Naive thymus-derived CD4-positive, alpha-beta T cell (primary cell): Measurements from ENCODE around the gene ALG11. TPM values are rescaled to one million over a fixed set of nuclear protein-coding genes. Genes with fewer than 3 reads are reported as not detected.
"Not testable (repeated sequence)": the region's sequence is repeated elsewhere in the genome, so short reads cannot be mapped to it uniquely, and the experiment has no call there.

Experiments used
- ATAC-seq: fragments of 150-1000 bp; cut with Tn5 transposase; 2 replicates; pipeline ENCODE4 v1.10.0; 2021; ENCODE audit warnings: mild to moderate bottlenecking, moderate library complexity
- CTCF ChIA-PET: fragments of 350-600 bp; sonication (Branson Sonifier 250); formaldehyde crosslinking; loops from one replicate; lab custom pipeline; 2021; ENCODE audit warnings: antibody characterized with exemption; lab: Charles Lee
- POLR2A ChIA-PET: fragments of 350-600 bp; sonication (Branson Sonifier 250); formaldehyde crosslinking; loops from one replicate; lab custom pipeline; 2021; ENCODE audit warnings: antibody characterized with exemption, inconsistent platforms; lab: Charles Lee
- DNase-seq, 9 donors: peaks; one replicate each; pipeline versions ENCODE4 v3.0.0 to v3.0.0-alpha.2; 2020 to 2022; ENCODE audit warnings: mixed read lengths in 1 of 9
- H3K27ac ChIP-seq: one replicate; pipeline ENCODE4 v1.7.0; 2013; ENCODE audit warnings: mild to moderate bottlenecking, low read depth, low read length, moderate library complexity
- H3K27me3 ChIP-seq, 2 donors: one replicate each; pipeline ENCODE4 v1.7.0; 2013; ENCODE audit warnings: low read length in 2 of 2, mild to moderate bottlenecking in 2 of 2, moderate library complexity in 2 of 2; ENCODE audit not compliant: control insufficient read depth in 2 of 2, insufficient read depth in 2 of 2
- H3K36me3 ChIP-seq, 3 experiments: 1 replicate in 2 of 3; 2 replicates in 1 of 3; pipeline ENCODE4 v1.7.0; 2013; ENCODE audit warnings: low read length in 3 of 3, mild to moderate bottlenecking in 3 of 3, moderate library complexity in 1 of 3; ENCODE audit not compliant: insufficient read depth in 3 of 3, control insufficient read depth in 2 of 3
- H3K4me1 ChIP-seq, 2 donors: one replicate each; pipeline ENCODE4 v1.7.0; 2013; ENCODE audit warnings: low read length in 2 of 2, mild to moderate bottlenecking in 2 of 2, moderate library complexity in 1 of 2; ENCODE audit not compliant: control insufficient read depth in 2 of 2, insufficient read depth in 2 of 2
- H3K4me3 ChIP-seq: 2 replicates; pipeline ENCODE4 v1.7.0; 2013; ENCODE audit warnings: mild to moderate bottlenecking, low read length
- H3K9me3 ChIP-seq, 3 experiments: 1 replicate in 2 of 3; 2 replicates in 1 of 3; pipeline ENCODE4 v1.7.0; 2013; ENCODE audit warnings: low read length in 3 of 3; ENCODE audit not compliant: control insufficient read depth in 2 of 3
- H3K27ac Mint-ChIP-seq, 9 donors: one replicate each; pipeline ENCODE4 v1.8.0; 2020 to 2022; ENCODE audit warnings: mixed read lengths in 9 of 9, mild to moderate bottlenecking in 8 of 9, moderate library complexity in 5 of 9, inconsistent platforms in 2 of 9
- H3K27me3 Mint-ChIP-seq, 5 donors: one replicate each; pipeline ENCODE4 v1.8.0; 2021 to 2022; ENCODE audit warnings: mixed read lengths in 5 of 5, mild to moderate bottlenecking in 1 of 5
- H3K36me3 Mint-ChIP-seq, 5 donors: one replicate each; pipeline ENCODE4 v1.8.0; 2020 to 2022; ENCODE audit warnings: mixed read lengths in 5 of 5, mild to moderate bottlenecking in 3 of 5, inconsistent platforms in 1 of 5
- H3K4me1 Mint-ChIP-seq, 7 donors: one replicate each; pipeline ENCODE4 v1.8.0; 2020 to 2022; ENCODE audit warnings: mixed read lengths in 7 of 7, mild to moderate bottlenecking in 3 of 7, inconsistent platforms in 1 of 7
- H3K4me3 Mint-ChIP-seq, 10 donors: one replicate each; pipeline ENCODE4 v1.8.0; 2020 to 2022; ENCODE audit warnings: mild to moderate bottlenecking in 10 of 10, mixed read lengths in 10 of 10, moderate library complexity in 6 of 10, inconsistent platforms in 2 of 10
- H3K9me3 Mint-ChIP-seq, 11 donors: one replicate each; pipeline ENCODE4 v1.8.0; 2020 to 2022; ENCODE audit warnings: mixed read lengths in 11 of 11, mild to moderate bottlenecking in 4 of 11, inconsistent platforms in 1 of 11, moderate library complexity in 1 of 11
- intact Hi-C, 2 donors: fragments of 100-400 bp; cut with micrococcal nuclease; formaldehyde crosslinking; loops; one replicate each; pipeline ENCODE4 v1.15.1; 2023
- polyA plus RNA-seq, 2 donors: library from polyadenylated mRNA; unstranded; fragments of 300-500 nt; fragmentation: Illumina TruSeq; gene quantifications; one replicate each; pipeline ENCODE4 v1.2.3, GENCODE V29; 2021
- total RNA-seq, 6 experiments: library from RNA in 5 of 6; stranded (reverse) in 5 of 6; gene quantifications; 1 replicate in 5 of 6; 2 replicates in 1 of 6; pipeline ENCODE4 v1.2.3 and lab custom pipeline; 2021 to 2026

The ALG11 gene
- total and polyA plus RNA-seq, 7 experiments from 2014 or later = 22.6 to 45.6 (median 31.7) TPM

- Histone ChIP-seq H3K27ac (no peak within 1 kb of the TSS), H3K9me3 (peaks cover 0 to 4% (median 0%) of the 10 kb centered on the region in 3 experiments), H3K4me3 (no peak within 1 kb of the TSS), H3K27me3 (no peaks in the 10 kb centered on the region), H3K4me1 (no peaks in the 10 kb centered on the region), H3K36me3 (peaks cover 5 to 76% (median 12%) of the 10 kb centered on the region in 3 experiments)
- DNase-seq = no peak
- Mint-ChIP-seq H3K27ac (no peak within 1 kb of the TSS), H3K4me3 (peak within 1 kb of the TSS in 4 of 10 donors; percentile 3 to 49 (median 19)), H3K36me3 (peaks cover 49 to 97% (median 93%) of the 10 kb centered on the region in 5 donors), H3K9me3 (peaks cover 3 to 44% (median 14%) of the 10 kb centered on the region in 11 donors), H3K27me3 (no peaks in the 10 kb centered on the region), H3K4me1 (peaks cover 5 to 63% (median 44%) of the 10 kb centered on the region in 7 donors)
- POLR2A ChIA-PET = no interaction called here
- ATAC-seq = no peak
- intact Hi-C loops = no loop called here
- CTCF ChIA-PET = interaction anchor here (0.6 kb wide), 1 partner anchor 65 kb away, joined by 8 read pairs; no protein-coding TSS in a partner anchor
These were observed 12.3 kb downstream of the ALG11 start, which contains the start of gene UTP14C for GRCh38 chr13:52024481-52024880. Gene UTP14C (plus strand): TSS chr13:52024691. CDS start chr13:52028805, 4,114 bp downstream.

GRCh38 chr13:52025475-52026245 is 13.5 kb downstream of the ALG11 start:
- Mint-ChIP-seq H3K27ac (peak overlapping the region in 1 of 9 donors; percentile 47), H3K4me1 (peaks cover 5 to 64% (median 42%) of the 10 kb centered on the region in 7 donors), H3K27me3 (no peaks in the 10 kb centered on the region), H3K36me3 (peaks cover 42 to 98% (median 93%) of the 10 kb centered on the region in 5 donors), H3K4me3 (peak overlapping the region in 5 of 10 donors; percentile 34 to 60 (median 49)), H3K9me3 (peaks cover 3 to 56% (median 14%) of the 10 kb centered on the region in 11 donors)
- DNase-seq (no peak), ATAC-seq (no peak)
- Histone ChIP-seq H3K36me3 (peaks cover 0 to 64% (median 12%) of the 10 kb centered on the region in 3 experiments), H3K4me1 (no peaks in the 10 kb centered on the region), H3K27me3 (no peaks in the 10 kb centered on the region), H3K27ac (no peak overlapping the region), H3K4me3 (no peak overlapping the region), H3K9me3 (peaks cover 0 to 4% (median 0%) of the 10 kb centered on the region in 3 experiments)
- POLR2A ChIA-PET = no interaction called here
- CTCF ChIA-PET = interaction anchor here (0.5 kb wide), 1 partner anchor 174 kb away, joined by 3 read pairs; no protein-coding TSS in a partner anchor
- intact Hi-C loops = loop anchor here in 1 of 2 donors (2.0 kb wide), 1 partner anchor 13 kb away; the partner anchor contains the start of gene ALG11

GRCh38 chr13:52026246-52026626 is 14.0 kb downstream of the ALG11 start:
- Histone ChIP-seq H3K4me1 (no peaks in the 10 kb centered on the region), H3K9me3 (peaks cover 0 to 4% (median 0%) of the 10 kb centered on the region in 3 experiments), H3K27me3 (no peaks in the 10 kb centered on the region), H3K36me3 (peaks cover 0 to 59% (median 12%) of the 10 kb centered on the region in 3 experiments), H3K27ac (no peak overlapping the region), H3K4me3 (no peak overlapping the region)
- intact Hi-C loops = loop anchor here in 1 of 2 donors (2.0 kb wide), 1 partner anchor 13 kb away; the partner anchor contains the start of gene ALG11
- ChIA-PET CTCF (interaction anchor here (0.5 kb wide), 2 partner anchors 155 to 174 kb away, joined by 3 to 4 read pairs; no protein-coding TSS in a partner anchor), POLR2A (no interaction called here)
- no peak for DNase-seq
- H3K27me3 Mint-ChIP-seq = no peaks in the 10 kb centered on the region
- H3K27ac Mint-ChIP-seq = peak overlapping the region in 1 of 9 donors; percentile 47
- no peak for ATAC-seq
- peaks cover 5 to 59% (median 40%) of the 10 kb centered on the region in 7 donors for H3K4me1 Mint-ChIP-seq
- peaks cover 36 to 92% (median 87%) of the 10 kb centered on the region in 5 donors for H3K36me3 Mint-ChIP-seq
- peaks cover 3 to 58% (median 17%) of the 10 kb centered on the region in 11 donors for H3K9me3 Mint-ChIP-seq
- peak overlapping the region in 5 of 10 donors; percentile 19 to 60 (median 49) for H3K4me3 Mint-ChIP-seq

- CTCF ChIA-PET = no interaction called here
- H3K9me3 ChIP-seq = peaks cover 0 to 4% (median 0%) of the 10 kb centered on the region in 3 experiments
- peaks cover 5 to 62% (median 40%) of the 10 kb centered on the region in 7 donors for H3K4me1 Mint-ChIP-seq
- peaks cover 36 to 78% (median 74%) of the 10 kb centered on the region in 5 donors for H3K36me3 Mint-ChIP-seq
- H3K9me3 Mint-ChIP-seq = peaks cover 3 to 58% (median 17%) of the 10 kb centered on the region in 11 donors
- no peak for DNase-seq
- ATAC-seq = no peak
- H3K4me1 ChIP-seq = no peaks in the 10 kb centered on the region
- no peaks in the 10 kb centered on the region for H3K27me3 Mint-ChIP-seq
- intact Hi-C loops = loop anchor here in 1 of 2 donors (2.0 kb wide), 1 partner anchor 15 kb away; the partner anchor contains the start of gene ALG11
- no peak overlapping the region for H3K4me3 Mint-ChIP-seq
- H3K27ac ChIP-seq = no peak overlapping the region
- H3K36me3 ChIP-seq = peaks cover 0 to 44% (median 12%) of the 10 kb centered on the region in 3 experiments
- POLR2A ChIA-PET = interaction anchor here (0.7 kb wide), 1 partner anchor 432 kb away, joined by 3 read pairs; no protein-coding TSS in a partner anchor
- no peaks in the 10 kb centered on the region for H3K27me3 ChIP-seq
- no peak overlapping the region for H3K27ac Mint-ChIP-seq
- H3K4me3 ChIP-seq = no peak overlapping the region
These were observed 15.6 kb downstream of the ALG11 start for GRCh38 chr13:52027832-52028231.

- ChIA-PET POLR2A (no interaction called here), CTCF (no interaction called here)
- H3K4me1 ChIP-seq = no peaks in the 10 kb centered on the region
- H3K4me3 ChIP-seq = no peak overlapping the region
- peak overlapping the region in 1 of 9 donors; percentile 66 for H3K27ac Mint-ChIP-seq
- H3K36me3 Mint-ChIP-seq = peaks cover 32 to 70% (median 64%) of the 10 kb centered on the region in 5 donors
- no peak overlapping the region for H3K27ac ChIP-seq
- DNase-seq = no peak
- H3K36me3 ChIP-seq = peaks cover 0 to 34% (median 4%) of the 10 kb centered on the region in 3 experiments
- no peaks in the 10 kb centered on the region for H3K27me3 ChIP-seq
- no peaks in the 10 kb centered on the region for H3K27me3 Mint-ChIP-seq
- H3K9me3 ChIP-seq = peaks cover 0 to 4% (median 0%) of the 10 kb centered on the region in 3 experiments
- peaks cover 5 to 63% (median 40%) of the 10 kb centered on the region in 7 donors for H3K4me1 Mint-ChIP-seq
- intact Hi-C loops = no loop called here
- H3K9me3 Mint-ChIP-seq = peaks cover 3 to 62% (median 17%) of the 10 kb centered on the region in 11 donors
- H3K4me3 Mint-ChIP-seq = peak overlapping the region in 1 of 10 donors; percentile 12
- no peak for ATAC-seq
These were observed 17.4 kb downstream of the ALG11 start for GRCh38 chr13:52029569-52029968.

- Mint-ChIP-seq H3K36me3 (peaks cover 27 to 66% (median 56%) of the 10 kb centered on the region in 5 donors), H3K4me1 (peaks cover 5 to 57% (median 32%) of the 10 kb centered on the region in 7 donors), H3K27ac (peak overlapping the region in 1 of 9 donors; percentile 66), H3K4me3 (peak overlapping the region in 1 of 10 donors; percentile 35), H3K9me3 (peaks cover 3 to 58% (median 16%) of the 10 kb centered on the region in 11 donors)
- CTCF ChIA-PET, ATAC-seq, H3K27me3 Mint-ChIP-seq, DNase-seq, POLR2A ChIA-PET, H3K27ac ChIP-seq, H3K4me1 ChIP-seq, H3K4me3 ChIP-seq, intact Hi-C loops, H3K9me3 ChIP-seq, H3K27me3 ChIP-seq: not testable (repeated sequence)
- H3K36me3 ChIP-seq = peaks cover 0 to 26% (median 4%) of the 10 kb centered on the region in 3 experiments
These were observed 18.2 kb downstream of the ALG11 start for GRCh38 chr13:52030401-52030800.
